ENCODE measurements around the gene SDF2.
"Not testable (repeated sequence)": the region's sequence is repeated elsewhere in the genome, so short reads cannot be mapped to it uniquely, and the experiment has no call there.

SDF2 gene

DNA sequence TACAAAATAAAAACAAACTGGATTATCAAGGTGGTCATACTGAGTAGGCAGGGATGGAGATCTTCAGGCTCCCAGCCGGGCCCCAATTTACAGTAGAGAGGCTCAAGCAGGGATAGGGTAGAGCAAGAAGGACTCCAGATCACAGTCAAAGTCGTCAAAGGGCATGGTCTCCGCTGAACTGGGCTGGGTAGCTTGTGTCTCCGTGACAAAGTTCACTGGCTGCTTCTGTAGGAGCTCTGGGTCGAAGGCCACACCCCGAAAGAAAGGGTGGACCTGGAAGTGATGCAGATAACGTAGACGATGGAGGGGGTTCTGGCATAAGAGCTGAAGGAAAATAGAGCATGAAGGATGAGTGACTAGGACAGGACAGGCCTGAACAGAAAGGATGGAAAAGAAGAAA lies 51.3 kb downstream of the SDF2 start:
- Histone ChIP-seq H3K9me2 (replicated peaks; ENCODE audit: low read depth, low read length) (no peaks in the 10 kb centered on the region), H3K4me3 (ENCODE audit: low read length, poor library complexity, severe bottlenecking) (no peak overlapping the region), H3K9me3 (ENCODE audit: insufficient read depth, low read depth, low read length) (no peaks in the 10 kb centered on the region), H3K27me3 (ENCODE audit: insufficient read depth, low read length, poor library complexity, severe bottlenecking) (no peaks in the 10 kb centered on the region), H3F3A (ENCODE audit: low read depth) (no peaks in the 10 kb centered on the region), H3K36me3 (ENCODE audit: insufficient read depth, low read length) (peaks cover 28% of the 10 kb centered on the region; the same call in 1 of the 2 replicates), H3K4me2 (ENCODE audit: low read depth, low read length, poor library complexity, severe bottlenecking) (no peak overlapping the region), H4K20me1 (ENCODE audit: insufficient read depth, low read length, poor library complexity, severe bottlenecking) (no peaks in the 10 kb centered on the region), H3K4me1 (ENCODE audit: insufficient read depth, low read length, poor library complexity, severe bottlenecking) (no peaks in the 10 kb centered on the region), H3K79me2 (ENCODE audit: insufficient read depth, low read length) (no peaks in the 10 kb centered on the region), H2AFZ (ENCODE audit: low read length) (no peak overlapping the region), H3K9ac (ENCODE audit: low read depth, low read length, poor library complexity, severe bottlenecking) (no peak overlapping the region)
- TF ChIP-seq EZH2phosphoT487 (IDR thresholded peaks at IDR 0.05; ENCODE audit: borderline replicate concordance) (no peak), CTCF (conservative IDR thresholded peaks at IDR 0.05; ENCODE audit: low read length) (no peak)

GRCh38 chr17:28604031-28604430 lies 57.7 kb downstream of the SDF2 start:
- not testable (repeated sequence) for H3K4me3 ChIP-seq (ENCODE audit: low read length, poor library complexity, severe bottlenecking); H4K20me1 ChIP-seq (ENCODE audit: insufficient read depth, low read length, poor library complexity, severe bottlenecking); H3K4me1 ChIP-seq (ENCODE audit: insufficient read depth, low read length, poor library complexity, severe bottlenecking); H3K27me3 ChIP-seq (ENCODE audit: insufficient read depth, low read length, poor library complexity, severe bottlenecking); H3F3A ChIP-seq (ENCODE audit: low read depth); H3K9me2 ChIP-seq (replicated peaks; ENCODE audit: low read depth, low read length); H3K9ac ChIP-seq (ENCODE audit: low read depth, low read length, poor library complexity, severe bottlenecking); H3K4me2 ChIP-seq (ENCODE audit: low read depth, low read length, poor library complexity, severe bottlenecking); H3K9me3 ChIP-seq (ENCODE audit: insufficient read depth, low read depth, low read length); H3K79me2 ChIP-seq (ENCODE audit: insufficient read depth, low read length); H3K36me3 ChIP-seq (ENCODE audit: insufficient read depth, low read length); H2AFZ ChIP-seq (ENCODE audit: low read length)

DNA sequence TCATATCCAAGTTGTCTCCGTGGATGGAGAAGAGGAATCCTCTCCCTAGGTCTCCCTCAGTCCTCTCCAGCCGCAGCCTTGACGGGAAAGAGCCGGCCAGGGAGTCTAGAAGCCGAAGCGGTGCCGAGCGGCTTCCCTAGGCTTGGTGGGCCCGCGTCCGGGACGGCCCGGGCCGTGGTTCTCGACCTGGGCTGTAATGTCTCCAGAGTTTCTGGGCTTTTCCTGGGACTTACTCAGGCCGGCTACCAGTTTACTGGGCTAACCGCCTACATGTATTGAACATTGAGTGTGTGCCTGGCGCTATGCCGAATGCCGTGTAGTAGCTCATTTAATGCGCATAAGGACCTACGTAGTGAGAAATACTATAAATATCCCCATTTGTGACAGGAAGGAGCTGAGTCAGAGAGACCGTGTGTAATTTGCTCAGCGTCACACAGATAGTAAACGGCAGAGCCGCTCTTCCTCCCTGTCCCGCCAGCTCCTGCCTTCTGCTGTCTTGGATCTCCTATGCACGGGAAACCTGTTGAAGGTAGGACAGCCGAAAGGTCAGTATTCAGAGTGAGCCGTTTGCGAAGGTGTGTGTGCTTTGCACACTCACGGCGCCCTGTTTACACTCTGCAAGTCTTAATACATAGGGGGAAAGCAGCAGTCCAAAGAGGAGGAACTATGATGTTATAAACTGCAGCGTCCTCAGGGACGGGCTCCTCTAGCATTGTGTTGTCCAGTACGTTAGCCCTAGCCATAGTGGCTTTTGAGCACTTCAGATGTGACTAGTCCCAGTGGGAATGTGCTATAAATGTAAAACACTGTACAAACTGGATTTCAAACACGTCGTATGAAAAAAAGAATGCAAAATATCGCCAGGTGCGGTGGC lies 62.2 kb downstream of the SDF2 start:
- peak overlapping the region; percentile 95 for H3K9ac ChIP-seq (ENCODE audit: low read depth, low read length, poor library complexity, severe bottlenecking)
- peak overlapping the region; percentile 68 for H2AFZ ChIP-seq (ENCODE audit: low read length)
- no peaks in the 10 kb centered on the region for H3K27me3 ChIP-seq (ENCODE audit: insufficient read depth, low read length, poor library complexity, severe bottlenecking)
- H3K4me3 ChIP-seq (ENCODE audit: low read length, poor library complexity, severe bottlenecking) = peak overlapping the region; percentile 95
- peaks cover 38% of the 10 kb centered on the region for H3K79me2 ChIP-seq (ENCODE audit: insufficient read depth, low read length)
- H3K36me3 ChIP-seq (ENCODE audit: insufficient read depth, low read length) = no peaks in the 10 kb centered on the region
- TF ChIP-seq CTCF (conservative IDR thresholded peaks at IDR 0.05; ENCODE audit: low read length) (no peak), EZH2phosphoT487 (IDR thresholded peaks at IDR 0.05; ENCODE audit: borderline replicate concordance) (no peak)
- peak overlapping the region; percentile 93 for H3K4me2 ChIP-seq (ENCODE audit: low read depth, low read length, poor library complexity, severe bottlenecking)
- H3K9me3 ChIP-seq (ENCODE audit: insufficient read depth, low read depth, low read length) = no peaks in the 10 kb centered on the region
- H3F3A ChIP-seq (ENCODE audit: low read depth) = no peaks in the 10 kb centered on the region
- H3K4me1 ChIP-seq (ENCODE audit: insufficient read depth, low read length, poor library complexity, severe bottlenecking) = peaks cover 19% of the 10 kb centered on the region
- H4K20me1 ChIP-seq (ENCODE audit: insufficient read depth, low read length, poor library complexity, severe bottlenecking) = no peaks in the 10 kb centered on the region
- H3K9me2 ChIP-seq (replicated peaks; ENCODE audit: low read depth, low read length) = no peaks in the 10 kb centered on the region

Measured in Loucy (cell line).